ENCODE data around the gene MSL1.

MSL1 gene

DNA sequence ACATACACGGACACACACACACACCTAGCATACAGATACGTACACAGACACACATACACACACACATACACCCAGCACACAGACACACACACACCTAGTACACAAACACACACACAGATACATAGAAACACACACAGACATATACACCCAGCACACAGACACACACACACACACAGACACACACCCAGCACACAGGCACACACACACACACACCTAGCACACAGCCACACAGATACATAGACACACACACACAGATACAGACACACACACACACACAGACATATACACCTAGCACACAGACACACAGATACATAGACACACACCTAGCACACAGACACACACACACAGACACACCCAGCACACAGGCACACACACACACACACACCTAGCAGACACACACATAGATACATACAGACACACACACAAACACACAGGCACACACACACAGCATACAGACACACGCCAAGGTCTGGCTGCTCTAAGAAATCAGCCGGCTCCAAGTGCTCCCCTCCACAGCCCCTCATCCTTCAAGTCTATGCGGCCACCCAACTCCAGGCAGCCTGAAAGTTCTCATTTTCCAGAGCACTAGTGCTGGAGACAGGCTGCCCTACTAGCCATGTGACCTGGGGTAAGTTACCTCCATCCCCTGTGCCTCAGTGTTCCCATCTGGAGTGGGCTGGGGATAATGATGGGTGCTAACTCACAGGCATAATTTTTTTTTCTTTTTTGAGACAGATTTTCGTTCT is 34.5 kb upstream of the MSL1 start:
- peak overlapping the region; percentile 60 for H3K27ac Mint-ChIP-seq
- H3K4me3 Mint-ChIP-seq = no peak overlapping the region

GRCh38 chr17:40087903-40088718 is 33.7 kb upstream of the MSL1 start:
- DNase-seq = no peak
- Mint-ChIP-seq H3K27me3 (no peaks in the 10 kb centered on the region), H3K4me1 (ENCODE audit: low read depth) (peaks cover 5% of the 10 kb centered on the region), H3K4me3 (no peak overlapping the region), H3K36me3 (ENCODE audit: low read depth) (peaks cover 66% of the 10 kb centered on the region), H3K27ac (peak overlapping the region; percentile 55), H3K9me3 (no peaks in the 10 kb centered on the region)

More for the DNA sequence above, 34.5 kb upstream of the MSL1 start:
- H3K36me3 Mint-ChIP-seq (ENCODE audit: low read depth) = peaks cover 61% of the 10 kb centered on the region
- H3K27me3 Mint-ChIP-seq = no peaks in the 10 kb centered on the region
- H3K4me1 Mint-ChIP-seq (ENCODE audit: low read depth) = peaks cover 5% of the 10 kb centered on the region
- no peak for DNase-seq
- H3K9me3 Mint-ChIP-seq = no peaks in the 10 kb centered on the region

GRCh38 chr17:40089077-40089895 is 32.5 kb upstream of the MSL1 start:
- H3K27me3 Mint-ChIP-seq = no peaks in the 10 kb centered on the region
- peaks cover 12% of the 10 kb centered on the region for H3K4me1 Mint-ChIP-seq (ENCODE audit: low read depth)
- no peak for DNase-seq
- H3K9me3 Mint-ChIP-seq = no peaks in the 10 kb centered on the region
- H3K36me3 Mint-ChIP-seq (ENCODE audit: low read depth) = peaks cover 67% of the 10 kb centered on the region
- no peak overlapping the region for H3K4me3 Mint-ChIP-seq
- peak overlapping the region; percentile 57 for H3K27ac Mint-ChIP-seq

DNA sequence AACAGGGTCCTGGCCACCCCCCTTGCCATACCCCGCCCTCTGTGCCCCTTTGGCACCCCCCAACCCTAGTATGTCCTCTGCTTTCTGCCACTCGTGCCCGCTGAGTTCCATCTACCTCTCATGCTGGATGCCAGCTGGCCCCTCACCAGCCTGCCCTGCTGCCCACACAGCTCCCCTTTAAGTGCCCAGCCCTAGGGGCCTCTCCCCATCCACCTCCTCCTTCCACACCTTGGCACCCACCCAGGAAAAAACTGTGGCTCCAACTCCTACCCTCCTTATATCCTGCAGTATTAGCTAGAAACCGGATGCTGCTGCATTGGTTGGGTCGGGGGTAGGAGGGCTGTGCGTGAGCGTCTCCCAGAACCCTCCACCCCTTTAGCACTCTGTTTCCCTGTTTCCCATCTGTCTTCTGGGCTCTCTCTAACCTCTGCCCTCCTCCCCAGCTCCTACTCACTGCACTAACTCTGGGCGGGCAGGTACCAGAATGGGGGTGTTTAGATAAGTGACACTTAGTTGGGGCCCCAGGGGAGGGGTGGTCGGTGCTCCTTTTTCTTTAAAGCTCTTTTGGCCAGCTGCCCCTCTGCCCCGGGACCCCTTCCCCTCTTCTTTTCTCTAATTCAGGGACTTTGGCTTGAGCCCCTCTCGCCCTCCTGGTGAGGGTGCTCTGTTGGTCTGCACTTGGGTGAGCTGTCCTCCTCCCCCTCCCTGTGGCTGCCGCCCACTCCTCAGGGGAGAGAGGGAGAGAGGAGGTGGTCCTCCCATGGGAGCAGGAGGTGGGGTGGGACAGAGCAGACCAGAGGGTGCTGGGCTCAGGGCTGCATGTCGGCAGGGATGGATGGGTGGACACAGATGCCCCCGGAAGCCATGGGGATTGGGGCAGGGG is 31.3 kb upstream of the MSL1 start:
- H3K9me3 Mint-ChIP-seq = no peaks in the 10 kb centered on the region
- peak overlapping the region; percentile 37 for H3K27ac Mint-ChIP-seq
- peaks cover 71% of the 10 kb centered on the region for H3K36me3 Mint-ChIP-seq (ENCODE audit: low read depth)
- H3K4me1 Mint-ChIP-seq (ENCODE audit: low read depth) = peaks cover 22% of the 10 kb centered on the region
- no peaks in the 10 kb centered on the region for H3K27me3 Mint-ChIP-seq
- no peak for DNase-seq
- H3K4me3 Mint-ChIP-seq = no peak overlapping the region

GRCh38 chr17:40091691-40092397 is 29.9 kb upstream of the MSL1 start:
- peaks cover 75% of the 10 kb centered on the region for H3K36me3 Mint-ChIP-seq (ENCODE audit: low read depth)
- DNase-seq = no peak
- peaks cover 34% of the 10 kb centered on the region for H3K4me1 Mint-ChIP-seq (ENCODE audit: low read depth)
- no peak overlapping the region for H3K4me3 Mint-ChIP-seq
- H3K27me3 Mint-ChIP-seq = no peaks in the 10 kb centered on the region
- peak overlapping the region; percentile 40 for H3K27ac Mint-ChIP-seq
- no peaks in the 10 kb centered on the region for H3K9me3 Mint-ChIP-seq

DNA sequence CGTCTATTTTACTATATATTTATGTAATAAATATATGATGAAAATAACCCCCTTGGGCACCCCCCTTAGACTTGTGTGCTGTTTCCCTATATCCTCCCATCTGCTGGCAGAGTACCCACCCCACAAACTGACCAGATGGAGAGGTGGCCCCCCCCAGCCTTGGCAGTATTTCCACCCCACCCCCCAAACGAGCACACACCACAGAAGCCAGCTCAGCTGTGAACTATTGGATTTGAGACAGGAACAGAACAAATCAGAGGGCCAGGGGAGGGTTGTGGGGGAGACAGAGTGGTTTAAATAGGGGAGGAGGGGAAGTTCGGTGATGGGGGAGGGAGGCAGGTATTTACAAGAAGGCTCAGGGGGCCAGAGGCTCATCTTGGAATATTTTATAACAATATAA is 29.2 kb upstream of the MSL1 start:
- Mint-ChIP-seq H3K27ac (no peak overlapping the region), H3K36me3 (ENCODE audit: low read depth) (peaks cover 75% of the 10 kb centered on the region), H3K4me1 (ENCODE audit: low read depth) (peaks cover 38% of the 10 kb centered on the region), H3K9me3 (no peaks in the 10 kb centered on the region), H3K4me3 (no peak overlapping the region), H3K27me3 (no peaks in the 10 kb centered on the region)
- no peak for DNase-seq

GRCh38 chr17:40093005-40093579 is 28.7 kb upstream of the MSL1 start:
- H3K4me1 Mint-ChIP-seq (ENCODE audit: low read depth) = peaks cover 43% of the 10 kb centered on the region
- no peak overlapping the region for H3K4me3 Mint-ChIP-seq
- H3K27me3 Mint-ChIP-seq = no peaks in the 10 kb centered on the region
- H3K36me3 Mint-ChIP-seq (ENCODE audit: low read depth) = peaks cover 75% of the 10 kb centered on the region
- no peaks in the 10 kb centered on the region for H3K9me3 Mint-ChIP-seq
- no peak for DNase-seq
- H3K27ac Mint-ChIP-seq = peak overlapping the region; percentile 31

- H3K27ac Mint-ChIP-seq = peak overlapping the region; percentile 63
- H3K4me3 Mint-ChIP-seq = no peak overlapping the region
- H3K36me3 Mint-ChIP-seq (ENCODE audit: low read depth) = peaks cover 75% of the 10 kb centered on the region
- no peaks in the 10 kb centered on the region for H3K27me3 Mint-ChIP-seq
- H3K4me1 Mint-ChIP-seq (ENCODE audit: low read depth) = peaks cover 49% of the 10 kb centered on the region
- DNase-seq = no peak
- H3K9me3 Mint-ChIP-seq = no peaks in the 10 kb centered on the region
Observed at GRCh38 chr17:40093580-40094201, 28.1 kb upstream of the MSL1 start.

- H3K4me1 Mint-ChIP-seq (ENCODE audit: low read depth) = peaks cover 61% of the 10 kb centered on the region
- H3K27ac Mint-ChIP-seq = peak overlapping the region; percentile 95
- peaks cover 74% of the 10 kb centered on the region for H3K36me3 Mint-ChIP-seq (ENCODE audit: low read depth)
- no peaks in the 10 kb centered on the region for H3K9me3 Mint-ChIP-seq
- no peak overlapping the region for H3K4me3 Mint-ChIP-seq
- no peak for DNase-seq
- no peaks in the 10 kb centered on the region for H3K27me3 Mint-ChIP-seq
Observed at GRCh38 chr17:40094874-40095273, 26.9 kb upstream of the MSL1 start.

DNA sequence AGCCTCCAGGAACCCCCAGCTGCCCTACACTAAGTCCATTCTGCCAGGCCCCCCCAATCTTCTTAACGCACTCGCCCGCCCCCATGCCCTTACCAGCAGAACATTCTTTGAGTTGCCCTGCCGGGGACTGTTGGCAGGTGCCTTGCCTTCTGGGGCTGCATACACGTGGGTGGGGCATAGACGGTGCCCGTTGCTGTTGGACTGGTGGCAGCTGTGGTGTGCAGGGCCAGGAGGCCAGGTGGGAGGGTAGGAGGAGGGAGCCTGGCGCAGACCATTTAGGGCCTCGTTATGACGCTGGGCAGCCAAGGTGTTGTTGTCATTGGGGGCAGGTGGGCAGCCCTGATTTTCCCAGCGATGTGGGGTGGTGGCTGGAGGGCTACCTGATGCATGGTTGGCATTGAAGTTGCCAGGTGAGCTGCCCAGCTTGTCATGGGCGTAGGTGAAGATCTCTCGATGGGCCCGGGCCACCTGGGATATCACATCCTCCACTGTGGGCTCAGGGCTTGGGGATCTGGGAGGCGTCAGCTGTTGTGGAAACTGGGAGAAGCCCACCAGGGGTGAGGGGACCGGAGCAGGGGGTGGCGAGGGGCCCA is 26.3 kb upstream of the MSL1 start:
- DNase-seq = no peak
- H3K27ac Mint-ChIP-seq = peak overlapping the region; percentile 95
- H3K36me3 Mint-ChIP-seq (ENCODE audit: low read depth) = peaks cover 75% of the 10 kb centered on the region
- H3K4me3 Mint-ChIP-seq = peak overlapping the region; percentile 89
- no peaks in the 10 kb centered on the region for H3K27me3 Mint-ChIP-seq
- no peaks in the 10 kb centered on the region for H3K9me3 Mint-ChIP-seq
- H3K4me1 Mint-ChIP-seq (ENCODE audit: low read depth) = peaks cover 67% of the 10 kb centered on the region

- Mint-ChIP-seq H3K4me1 (ENCODE audit: low read depth) (peaks cover 74% of the 10 kb centered on the region), H3K36me3 (ENCODE audit: low read depth) (peaks cover 75% of the 10 kb centered on the region), H3K9me3 (no peaks in the 10 kb centered on the region), H3K4me3 (peak overlapping the region; percentile 89), H3K27ac (peak overlapping the region; percentile 95), H3K27me3 (no peaks in the 10 kb centered on the region)
- peak; percentile 76 for DNase-seq
Observed at GRCh38 chr17:40095944-40096791, 25.6 kb upstream of the MSL1 start.

DNA sequence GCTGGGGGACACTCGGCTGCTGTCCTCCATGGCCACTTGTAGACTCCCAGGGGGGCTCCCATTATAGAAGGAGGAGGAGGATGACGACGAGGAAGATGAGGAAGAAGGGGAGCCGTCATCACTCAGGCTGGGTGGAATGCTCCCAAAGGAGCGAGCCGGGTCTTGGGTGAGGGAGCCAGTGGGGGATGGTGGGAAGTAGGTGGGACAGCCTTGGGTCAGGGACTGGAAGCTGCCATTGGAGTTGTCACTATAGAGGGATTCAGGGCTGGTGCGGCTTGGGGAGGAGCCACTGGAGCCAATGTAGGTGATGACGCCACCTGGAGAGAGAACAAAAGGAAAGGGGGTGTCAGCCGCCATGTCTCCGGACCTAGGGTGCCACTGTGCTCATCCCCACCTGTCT is 24.7 kb upstream of the MSL1 start:
- no peaks in the 10 kb centered on the region for H3K27me3 Mint-ChIP-seq
- no peaks in the 10 kb centered on the region for H3K9me3 Mint-ChIP-seq
- no peak for DNase-seq
- peaks cover 83% of the 10 kb centered on the region for H3K4me1 Mint-ChIP-seq (ENCODE audit: low read depth)
- H3K36me3 Mint-ChIP-seq (ENCODE audit: low read depth) = peaks cover 73% of the 10 kb centered on the region
- peak overlapping the region; percentile 89 for H3K4me3 Mint-ChIP-seq
- peak overlapping the region; percentile 95 for H3K27ac Mint-ChIP-seq

Measured in activated T-cell treated with anti-CD3 and anti-CD28 coated beads, Interleukin-2, amount 50 U/mL, for 24 hours (primary cell).